Right forelimb (tissue), 1 donor: Measurements from ENCODE around the gene DYNC1I1.
A peak's percentile ranks its signal among the peaks of the same experiment; 100 is the strongest.

Experiments
- DNase-seq: peaks from one replicate; pipeline ENCODE4 v3.0.0-alpha.2; 2018

Gene DYNC1I1

GRCh38 chr7:95772298-95772770 is at the start of gene DYNC1I1:
Gene DYNC1I1 (plus strand): TSS chr7:95772554. CDS start chr7:95804730, 32,176 bp downstream.
- DNase-seq: peak; percentile 74

GRCh38 chr7:95723583-95724180 is 48.7 kb upstream of the DYNC1I1 start:
- no peak for DNase-seq

- no peak for DNase-seq
These were observed 47.1 kb upstream of the DYNC1I1 start for GRCh38 chr7:95725205-95725604.

GRCh38 chr7:95730493-95731280 is 41.7 kb upstream of the DYNC1I1 start:
- DNase-seq: no peak

GRCh38 chr7:95736635-95737034 is 35.7 kb upstream of the DYNC1I1 start:
- DNase-seq: no peak

- no peak for DNase-seq
These were observed 34.4 kb upstream of the DYNC1I1 start for GRCh38 chr7:95737828-95738505.

GRCh38 chr7:95749044-95749443 is 23.3 kb upstream of the DYNC1I1 start:
- DNase-seq: no peak

GRCh38 chr7:95749515-95749914 is 22.8 kb upstream of the DYNC1I1 start:
- no peak for DNase-seq

- DNase-seq: no peak
These were observed 18.9 kb upstream of the DYNC1I1 start for GRCh38 chr7:95753440-95753839.

- no peak for DNase-seq
These were observed 16.9 kb upstream of the DYNC1I1 start for GRCh38 chr7:95755277-95755934.

- DNase-seq: no peak
These were observed 14.2 kb upstream of the DYNC1I1 start for GRCh38 chr7:95758187-95758586.

GRCh38 chr7:95766086-95766485 is 6.3 kb upstream of the DYNC1I1 start:
- DNase-seq: no peak

- no peak for DNase-seq
These were observed 5.7 kb upstream of the DYNC1I1 start for GRCh38 chr7:95766657-95767056.

GRCh38 chr7:95772771-95773581 is 622 bp downstream of the DYNC1I1 start:
- DNase-seq: no peak

- DNase-seq: no peak
These were observed 4.3 kb downstream of the DYNC1I1 start for GRCh38 chr7:95776561-95777185.

GRCh38 chr7:95777269-95777668 is 4.9 kb downstream of the DYNC1I1 start:
- no peak for DNase-seq

GRCh38 chr7:95780665-95781064 is 8.3 kb downstream of the DYNC1I1 start:
- no peak for DNase-seq

GRCh38 chr7:95781961-95782586 is 9.7 kb downstream of the DYNC1I1 start:
- DNase-seq: no peak

GRCh38 chr7:95784796-95785195 is 12.4 kb downstream of the DYNC1I1 start:
- DNase-seq: no peak

- DNase-seq: no peak
These were observed 15.9 kb downstream of the DYNC1I1 start for GRCh38 chr7:95788258-95788657.

GRCh38 chr7:95788884-95789283 is 16.5 kb downstream of the DYNC1I1 start:
- DNase-seq: no peak
